ENCODE data around the gene TP53TG5.

DNA sequence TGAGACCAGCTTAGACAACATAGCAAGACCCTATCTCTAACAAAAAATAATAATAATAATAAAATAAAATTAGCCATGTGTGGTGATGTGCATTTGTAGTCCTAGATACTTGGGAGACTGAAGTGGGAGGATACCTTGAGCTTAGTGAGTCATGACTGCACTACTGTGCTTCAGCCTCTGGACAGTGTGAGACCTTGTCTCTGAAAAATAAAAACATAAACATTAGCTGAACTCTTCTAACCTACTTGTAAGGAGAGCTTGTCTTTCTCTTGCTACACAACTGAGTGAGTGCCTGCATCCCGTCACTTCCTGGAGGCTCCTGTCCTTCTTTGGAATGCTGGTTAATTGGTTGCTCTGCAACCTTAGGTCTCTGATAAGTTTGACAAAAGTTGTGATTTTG is 24.8 kb upstream of the TP53TG5 start:
- TF ChIP-seq, protein P1, sequence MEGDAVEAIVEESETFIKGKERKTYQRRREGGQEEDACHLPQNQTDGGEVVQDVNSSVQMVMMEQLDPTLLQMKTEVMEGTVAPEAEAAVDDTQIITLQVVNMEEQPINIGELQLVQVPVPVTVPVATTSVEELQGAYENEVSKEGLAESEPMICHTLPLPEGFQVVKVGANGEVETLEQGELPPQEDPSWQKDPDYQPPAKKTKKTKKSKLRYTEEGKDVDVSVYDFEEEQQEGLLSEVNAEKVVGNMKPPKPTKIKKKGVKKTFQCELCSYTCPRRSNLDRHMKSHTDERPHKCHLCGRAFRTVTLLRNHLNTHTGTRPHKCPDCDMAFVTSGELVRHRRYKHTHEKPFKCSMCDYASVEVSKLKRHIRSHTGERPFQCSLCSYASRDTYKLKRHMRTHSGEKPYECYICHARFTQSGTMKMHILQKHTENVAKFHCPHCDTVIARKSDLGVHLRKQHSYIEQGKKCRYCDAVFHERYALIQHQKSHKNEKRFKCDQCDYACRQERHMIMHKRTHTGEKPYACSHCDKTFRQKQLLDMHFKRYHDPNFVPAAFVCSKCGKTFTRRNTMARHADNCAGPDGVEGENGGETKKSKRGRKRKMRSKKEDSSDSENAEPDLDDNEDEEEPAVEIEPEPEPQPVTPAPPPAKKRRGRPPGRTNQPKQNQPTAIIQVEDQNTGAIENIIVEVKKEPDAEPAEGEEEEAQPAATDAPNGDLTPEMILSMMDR (IDR thresholded peaks at IDR 0.05), result no peak
- no peak for TF ChIP-seq POLR2A (IDR thresholded peaks at IDR 0.05)

Data from esophagus squamous epithelium (tissue), 4 donors.